Measurements from ENCODE around the gene PIGC. TPM values are rescaled to one million over a fixed set of nuclear protein-coding genes. Genes with fewer than 3 reads are reported as not detected.
A peak's percentile ranks its signal among the peaks of the same experiment; 100 is the strongest.
"Not testable (repeated sequence)": the region's sequence is repeated elsewhere in the genome, so short reads cannot be mapped to it uniquely, and the experiment has no call there.

Gene PIGC
- total RNA-seq, 1 donor from 2014 or later = 28.1 TPM

GRCh38 chr1:172467446-172467845 lies 23.6 kb upstream of the PIGC start:
- DNase-seq (ENCODE audit: low spot score in 2 of 2) (no peak), FAIRE-seq (no peak)

- no peak for DNase-seq (ENCODE audit: low spot score in 2 of 2)
- no peak for FAIRE-seq
Observed at GRCh38 chr1:172466795-172467407, 23.0 kb upstream of the PIGC start.

GRCh38 chr1:172465617-172466016 lies 21.7 kb upstream of the PIGC start:
- FAIRE-seq (no peak), DNase-seq (ENCODE audit: low spot score in 2 of 2) (no peak)

GRCh38 chr1:172460887-172461315 lies 17.0 kb upstream of the PIGC start:
- DNase-seq (ENCODE audit: low spot score in 2 of 2) (no peak), FAIRE-seq (no peak)

GRCh38 chr1:172460177-172460576 lies 16.3 kb upstream of the PIGC start:
- DNase-seq (ENCODE audit: low spot score in 2 of 2) (no peak), FAIRE-seq (no peak)

GRCh38 chr1:172457479-172458130 lies 13.7 kb upstream of the PIGC start:
- no peak for DNase-seq (ENCODE audit: low spot score in 2 of 2)
- FAIRE-seq = no peak

GRCh38 chr1:172456344-172456769 lies 12.5 kb upstream of the PIGC start:
- FAIRE-seq = no peak
- no peak for DNase-seq (ENCODE audit: low spot score in 2 of 2)

GRCh38 chr1:172455451-172455850 lies 11.6 kb upstream of the PIGC start:
- DNase-seq (ENCODE audit: low spot score in 2 of 2) = no peak
- no peak for FAIRE-seq

- no peak for DNase-seq (ENCODE audit: low spot score in 2 of 2)
- no peak for FAIRE-seq
Observed at GRCh38 chr1:172453607-172454006, 9.7 kb upstream of the PIGC start.

- no peak for DNase-seq (ENCODE audit: low spot score in 2 of 2)
- FAIRE-seq = no peak
Observed at GRCh38 chr1:172453153-172453545, 9.3 kb upstream of the PIGC start.

GRCh38 chr1:172452536-172453152 lies 8.8 kb upstream of the PIGC start:
- FAIRE-seq (no peak), DNase-seq (ENCODE audit: low spot score in 2 of 2) (no peak)

GRCh38 chr1:172451002-172451443 lies 7.2 kb upstream of the PIGC start:
- FAIRE-seq = no peak
- DNase-seq (ENCODE audit: low spot score in 2 of 2) = no peak

GRCh38 chr1:172450524-172450885 lies 6.6 kb upstream of the PIGC start:
- DNase-seq (ENCODE audit: low spot score in 2 of 2) (no peak), FAIRE-seq (no peak)

- DNase-seq (ENCODE audit: low spot score in 2 of 2) = peak in 1 of 2 donors; percentile 30
- no peak for FAIRE-seq
Observed at GRCh38 chr1:172449585-172450523, 6.0 kb upstream of the PIGC start.

- DNase-seq (ENCODE audit: low spot score in 2 of 2) = no peak
- no peak for FAIRE-seq
Observed at GRCh38 chr1:172448995-172449584, 5.2 kb upstream of the PIGC start.

- FAIRE-seq (no peak), DNase-seq (ENCODE audit: low spot score in 2 of 2) (no peak)
Observed at GRCh38 chr1:172447641-172448040, 3.8 kb upstream of the PIGC start.

GRCh38 chr1:172446547-172446946 lies 2.7 kb upstream of the PIGC start:
- FAIRE-seq (no peak), DNase-seq (ENCODE audit: low spot score in 2 of 2) (no peak)

- FAIRE-seq (no peak), DNase-seq (ENCODE audit: low spot score in 2 of 2) (no peak)
Observed at GRCh38 chr1:172442843-172443565, 865 bp downstream of the PIGC start.

- no peak for FAIRE-seq
Observed at GRCh38 chr1:172442404-172442803, 1.5 kb downstream of the PIGC start.

GRCh38 chr1:172437183-172437582 lies 6.7 kb downstream of the PIGC start:
- not testable (repeated sequence) for DNase-seq (ENCODE audit: low spot score in 2 of 2); FAIRE-seq

More at GRCh38 chr1:172442404-172442803, 1.5 kb downstream of the PIGC start:
- DNase-seq (ENCODE audit: low spot score in 2 of 2) = no peak
